Stomach smooth muscle (tissue), 2 donors: Measurements from ENCODE around the gene SHC4.

Experiments
- H3K27ac ChIP-seq: one replicate; pipeline ENCODE4 v1.7.0; 2013; ENCODE audit warnings: mild to moderate bottlenecking, low read length, inconsistent platforms
- H3K27me3 ChIP-seq, 2 donors: one replicate each; pipeline ENCODE4 v1.7.0; 2013; ENCODE audit warnings: low read length in 2 of 2; ENCODE audit not compliant: insufficient read depth in 2 of 2, control insufficient read depth in 1 of 2
- H3K36me3 ChIP-seq, 2 donors: one replicate each; pipeline ENCODE4 v1.7.0; 2013; ENCODE audit warnings: low read length in 2 of 2; ENCODE audit not compliant: control insufficient read depth in 2 of 2, insufficient read depth in 2 of 2
- H3K4me1 ChIP-seq: one replicate; pipeline ENCODE4 v1.7.0; 2013; ENCODE audit warnings: low read length; ENCODE audit not compliant: control insufficient read depth, insufficient read depth
- H3K4me3 ChIP-seq, 2 donors: one replicate each; pipeline ENCODE4 v1.7.0; 2013; ENCODE audit warnings: low read length in 2 of 2
- H3K9ac ChIP-seq, 2 donors: one replicate each; pipeline ENCODE4 v1.7.0; 2013; ENCODE audit warnings: low read length in 2 of 2, mild to moderate bottlenecking in 1 of 2
- H3K9me3 ChIP-seq, 2 donors: one replicate each; pipeline ENCODE4 v1.7.0; 2013; ENCODE audit warnings: low read length in 2 of 2; ENCODE audit not compliant: control insufficient read depth in 2 of 2
- donor health status: healthy.
- donor health status: Pancreatic carcinoma.

Gene SHC4

GRCh38 chr15:48945386-48945785, 18.3 kb downstream of the SHC4 start:
- H3K4me1 ChIP-seq = no peaks in the 10 kb centered on the region
- no peak overlapping the region for H3K27ac ChIP-seq
- H3K27me3 ChIP-seq = no peaks in the 10 kb centered on the region
- no peaks in the 10 kb centered on the region for H3K36me3 ChIP-seq
- H3K9ac ChIP-seq = no peak overlapping the region
- H3K4me3 ChIP-seq = no peak overlapping the region
- no peaks in the 10 kb centered on the region for H3K9me3 ChIP-seq

GRCh38 chr15:48941904-48942303, 21.8 kb downstream of the SHC4 start:
- Histone ChIP-seq H3K36me3 (no peaks in the 10 kb centered on the region), H3K27ac (no peak overlapping the region), H3K9me3 (no peaks in the 10 kb centered on the region), H3K27me3 (no peaks in the 10 kb centered on the region), H3K4me1 (no peaks in the 10 kb centered on the region), H3K9ac (no peak overlapping the region), H3K4me3 (no peak overlapping the region)

GRCh38 chr15:48940508-48940907, 23.2 kb downstream of the SHC4 start:
- no peaks in the 10 kb centered on the region for H3K27me3 ChIP-seq
- H3K4me3 ChIP-seq = no peak overlapping the region
- H3K36me3 ChIP-seq = no peaks in the 10 kb centered on the region
- H3K27ac ChIP-seq = no peak overlapping the region
- no peaks in the 10 kb centered on the region for H3K9me3 ChIP-seq
- no peak overlapping the region for H3K9ac ChIP-seq
- no peaks in the 10 kb centered on the region for H3K4me1 ChIP-seq

- no peak overlapping the region for H3K27ac ChIP-seq
- no peaks in the 10 kb centered on the region for H3K4me1 ChIP-seq
- no peaks in the 10 kb centered on the region for H3K27me3 ChIP-seq
- no peak overlapping the region for H3K9ac ChIP-seq
- H3K9me3 ChIP-seq = no peaks in the 10 kb centered on the region
- H3K4me3 ChIP-seq = no peak overlapping the region
- H3K36me3 ChIP-seq = no peaks in the 10 kb centered on the region
Observed at GRCh38 chr15:48939648-48940047, 24.1 kb downstream of the SHC4 start.

GRCh38 chr15:48937886-48938285, 25.8 kb downstream of the SHC4 start:
- H3K36me3 ChIP-seq = no peaks in the 10 kb centered on the region
- no peaks in the 10 kb centered on the region for H3K27me3 ChIP-seq
- no peaks in the 10 kb centered on the region for H3K4me1 ChIP-seq
- no peaks in the 10 kb centered on the region for H3K9me3 ChIP-seq
- H3K4me3 ChIP-seq = no peak overlapping the region
- H3K9ac ChIP-seq = no peak overlapping the region
- no peak overlapping the region for H3K27ac ChIP-seq

GRCh38 chr15:48936666-48937065, 27.1 kb downstream of the SHC4 start:
- no peak overlapping the region for H3K4me3 ChIP-seq
- no peak overlapping the region for H3K27ac ChIP-seq
- H3K36me3 ChIP-seq = no peaks in the 10 kb centered on the region
- no peaks in the 10 kb centered on the region for H3K4me1 ChIP-seq
- H3K9me3 ChIP-seq = no peaks in the 10 kb centered on the region
- H3K9ac ChIP-seq = no peak overlapping the region
- H3K27me3 ChIP-seq = no peaks in the 10 kb centered on the region

GRCh38 chr15:48935236-48935635, 28.5 kb downstream of the SHC4 start:
- no peaks in the 10 kb centered on the region for H3K27me3 ChIP-seq
- H3K4me1 ChIP-seq = no peaks in the 10 kb centered on the region
- H3K4me3 ChIP-seq = no peak overlapping the region
- no peaks in the 10 kb centered on the region for H3K36me3 ChIP-seq
- H3K27ac ChIP-seq = no peak overlapping the region
- H3K9ac ChIP-seq = no peak overlapping the region
- H3K9me3 ChIP-seq = no peaks in the 10 kb centered on the region

GRCh38 chr15:48930735-48931134, 33.0 kb downstream of the SHC4 start:
- H3K9me3 ChIP-seq = no peaks in the 10 kb centered on the region
- H3K4me1 ChIP-seq = peaks cover 2% of the 10 kb centered on the region
- H3K27ac ChIP-seq = no peak overlapping the region
- H3K9ac ChIP-seq = no peak overlapping the region
- no peaks in the 10 kb centered on the region for H3K27me3 ChIP-seq
- no peaks in the 10 kb centered on the region for H3K36me3 ChIP-seq
- no peak overlapping the region for H3K4me3 ChIP-seq

GRCh38 chr15:48929661-48930060, 34.1 kb downstream of the SHC4 start:
- Histone ChIP-seq H3K4me3 (no peak overlapping the region), H3K4me1 (peaks cover 2% of the 10 kb centered on the region), H3K36me3 (no peaks in the 10 kb centered on the region), H3K27me3 (no peaks in the 10 kb centered on the region), H3K9ac (no peak overlapping the region), H3K27ac (no peak overlapping the region), H3K9me3 (no peaks in the 10 kb centered on the region)

- Histone ChIP-seq H3K36me3 (no peaks in the 10 kb centered on the region), H3K4me1 (peaks cover 2% of the 10 kb centered on the region), H3K27ac (no peak overlapping the region), H3K9me3 (no peaks in the 10 kb centered on the region), H3K27me3 (no peaks in the 10 kb centered on the region), H3K9ac (no peak overlapping the region), H3K4me3 (no peak overlapping the region)
Observed at GRCh38 chr15:48928877-48929538, 34.7 kb downstream of the SHC4 start.

GRCh38 chr15:48925714-48926223, 38.0 kb downstream of the SHC4 start:
- Histone ChIP-seq H3K9me3 (no peaks in the 10 kb centered on the region), H3K36me3 (no peaks in the 10 kb centered on the region), H3K4me3 (no peak overlapping the region), H3K27me3 (no peaks in the 10 kb centered on the region), H3K9ac (no peak overlapping the region), H3K4me1 (peaks cover 2% of the 10 kb centered on the region), H3K27ac (no peak overlapping the region)
